Embryonic facial prominence (tissue), 1 donor: ENCODE results near the gene MDGA2.

Experiments used
- DNase-seq: peaks from one replicate; pipeline ENCODE4 v3.0.0-alpha.2; 2016; ENCODE audit errors: extremely low spot score

Gene MDGA2

GRCh38 chr14:47149326-47149725 is 526.1 kb downstream of the MDGA2 start:
- DNase-seq = no peak

- DNase-seq = no peak
Observed at GRCh38 chr14:47148686-47149085, 526.7 kb downstream of the MDGA2 start.

GRCh38 chr14:47120645-47121044 is 554.8 kb downstream of the MDGA2 start:
- DNase-seq = no peak

GRCh38 chr14:47103771-47104170 is 571.6 kb downstream of the MDGA2 start:
- no peak for DNase-seq

GRCh38 chr14:47102472-47102871 is 572.9 kb downstream of the MDGA2 start:
- no peak for DNase-seq

- no peak for DNase-seq
Observed at GRCh38 chr14:47085678-47086077, 589.7 kb downstream of the MDGA2 start.

- no peak for DNase-seq
Observed at GRCh38 chr14:47065326-47065725, 610.1 kb downstream of the MDGA2 start.

- DNase-seq = no peak
Observed at GRCh38 chr14:47060050-47060449, 615.4 kb downstream of the MDGA2 start.

- DNase-seq = no peak
Observed at GRCh38 chr14:47057364-47057763, 618.0 kb downstream of the MDGA2 start.

GRCh38 chr14:47044841-47045240 is 630.6 kb downstream of the MDGA2 start:
- no peak for DNase-seq

GRCh38 chr14:47040550-47040949 is 634.9 kb downstream of the MDGA2 start:
- no peak for DNase-seq

- DNase-seq = no peak
Observed at GRCh38 chr14:47039336-47039735, 636.1 kb downstream of the MDGA2 start.

GRCh38 chr14:47022721-47023120 is 652.7 kb downstream of the MDGA2 start:
- no peak for DNase-seq

GRCh38 chr14:47020500-47020899 is 654.9 kb downstream of the MDGA2 start:
- no peak for DNase-seq

GRCh38 chr14:47012533-47013280 is 662.7 kb downstream of the MDGA2 start:
- DNase-seq = no peak

- no peak for DNase-seq
Observed at GRCh38 chr14:47009615-47010014, 665.8 kb downstream of the MDGA2 start.

- DNase-seq = no peak
Observed at GRCh38 chr14:47008732-47009131, 666.7 kb downstream of the MDGA2 start.

GRCh38 chr14:46999661-47000060 is 675.7 kb downstream of the MDGA2 start:
- DNase-seq = no peak

- DNase-seq = no peak
Observed at GRCh38 chr14:46989566-46989965, 685.8 kb downstream of the MDGA2 start.

- DNase-seq = no peak
Observed at GRCh38 chr14:46988312-46988711, 687.1 kb downstream of the MDGA2 start.

GRCh38 chr14:46985529-46986380 is 689.6 kb downstream of the MDGA2 start:
- no peak for DNase-seq

GRCh38 chr14:46973295-46973694 is 702.1 kb downstream of the MDGA2 start:
- DNase-seq = no peak

GRCh38 chr14:46964378-46964777 is 711.0 kb downstream of the MDGA2 start:
- no peak for DNase-seq
